Measurements from ENCODE around the gene POLR1B. TPM values are rescaled to one million over a fixed set of nuclear protein-coding genes. Genes with fewer than 3 reads are reported as not detected.
"Not testable (repeated sequence)": the region's sequence is repeated elsewhere in the genome, so short reads cannot be mapped to it uniquely, and the experiment has no call there.

The POLR1B gene, protein sequence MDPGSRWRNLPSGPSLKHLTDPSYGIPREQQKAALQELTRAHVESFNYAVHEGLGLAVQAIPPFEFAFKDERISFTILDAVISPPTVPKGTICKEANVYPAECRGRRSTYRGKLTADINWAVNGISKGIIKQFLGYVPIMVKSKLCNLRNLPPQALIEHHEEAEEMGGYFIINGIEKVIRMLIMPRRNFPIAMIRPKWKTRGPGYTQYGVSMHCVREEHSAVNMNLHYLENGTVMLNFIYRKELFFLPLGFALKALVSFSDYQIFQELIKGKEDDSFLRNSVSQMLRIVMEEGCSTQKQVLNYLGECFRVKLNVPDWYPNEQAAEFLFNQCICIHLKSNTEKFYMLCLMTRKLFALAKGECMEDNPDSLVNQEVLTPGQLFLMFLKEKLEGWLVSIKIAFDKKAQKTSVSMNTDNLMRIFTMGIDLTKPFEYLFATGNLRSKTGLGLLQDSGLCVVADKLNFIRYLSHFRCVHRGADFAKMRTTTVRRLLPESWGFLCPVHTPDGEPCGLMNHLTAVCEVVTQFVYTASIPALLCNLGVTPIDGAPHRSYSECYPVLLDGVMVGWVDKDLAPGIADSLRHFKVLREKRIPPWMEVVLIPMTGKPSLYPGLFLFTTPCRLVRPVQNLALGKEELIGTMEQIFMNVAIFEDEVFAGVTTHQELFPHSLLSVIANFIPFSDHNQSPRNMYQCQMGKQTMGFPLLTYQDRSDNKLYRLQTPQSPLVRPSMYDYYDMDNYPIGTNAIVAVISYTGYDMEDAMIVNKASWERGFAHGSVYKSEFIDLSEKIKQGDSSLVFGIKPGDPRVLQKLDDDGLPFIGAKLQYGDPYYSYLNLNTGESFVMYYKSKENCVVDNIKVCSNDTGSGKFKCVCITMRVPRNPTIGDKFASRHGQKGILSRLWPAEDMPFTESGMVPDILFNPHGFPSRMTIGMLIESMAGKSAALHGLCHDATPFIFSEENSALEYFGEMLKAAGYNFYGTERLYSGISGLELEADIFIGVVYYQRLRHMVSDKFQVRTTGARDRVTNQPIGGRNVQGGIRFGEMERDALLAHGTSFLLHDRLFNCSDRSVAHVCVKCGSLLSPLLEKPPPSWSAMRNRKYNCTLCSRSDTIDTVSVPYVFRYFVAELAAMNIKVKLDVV
- 21.1 TPM for total RNA-seq

DNA sequence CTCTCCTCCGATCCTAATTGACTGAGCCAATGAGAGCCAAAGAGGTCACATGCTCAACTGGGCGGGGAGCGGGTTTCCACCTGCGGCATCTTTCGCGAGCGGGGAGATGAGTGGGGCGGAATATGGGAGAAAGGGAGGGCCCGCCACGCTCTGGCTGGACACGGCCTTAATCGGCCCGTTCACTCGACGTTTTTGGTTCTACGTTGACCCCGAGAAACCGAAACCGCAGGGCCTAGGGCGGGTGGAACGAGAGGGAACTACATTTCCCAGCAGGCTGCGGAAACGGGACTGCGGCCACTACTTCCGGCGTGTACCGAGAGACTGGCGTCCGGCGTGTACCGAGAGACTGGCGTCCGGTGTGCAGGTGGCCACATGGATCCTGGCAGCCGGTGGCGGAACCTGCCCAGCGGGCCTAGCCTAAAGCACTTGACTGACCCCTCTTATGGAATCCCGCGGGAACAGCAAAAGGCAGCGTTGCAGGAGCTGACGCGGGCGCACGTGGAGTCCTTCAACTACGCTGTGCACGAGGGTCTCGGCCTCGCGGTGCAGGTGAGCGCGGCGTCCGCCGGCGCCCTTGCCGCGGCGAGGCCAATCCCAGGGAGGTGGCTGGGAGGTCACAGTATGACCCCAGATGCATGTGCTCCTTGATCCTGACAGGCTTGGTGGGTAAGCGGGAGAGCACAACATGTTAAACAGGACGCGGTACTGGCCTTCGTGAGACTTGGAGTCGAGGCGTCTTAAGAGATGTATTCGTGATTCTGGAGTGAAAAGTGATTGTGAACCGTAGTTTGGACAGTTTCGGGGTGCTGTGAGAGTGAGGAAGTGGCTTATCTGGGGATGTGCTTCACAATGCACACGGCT, at the start of gene POLR1B:
Gene POLR1B (plus strand): TSS at position 343 of the 861 bp plus-strand sequence. CDS start 30 bp downstream, at position 373.
- peak; percentile 92 for DNase-seq

DNA sequence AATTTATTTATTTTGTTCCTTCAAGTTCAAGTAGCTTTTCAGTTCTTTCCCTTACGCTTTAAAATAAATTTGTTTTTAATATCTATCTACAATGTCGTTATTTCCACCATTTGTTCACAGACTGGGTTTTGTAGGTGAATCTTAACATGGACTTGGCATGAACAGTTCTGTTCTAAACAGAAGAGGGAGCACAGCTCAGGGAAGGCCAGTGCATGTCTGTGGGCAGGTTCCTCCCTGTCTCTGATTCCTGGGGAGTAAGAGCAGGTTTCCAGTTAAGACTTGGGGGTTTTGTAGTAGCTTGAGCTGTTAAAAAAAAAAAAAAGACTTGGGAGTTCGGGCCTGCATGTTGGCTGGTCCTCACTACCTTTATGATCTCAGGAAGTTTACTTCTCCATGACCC, 49.2 kb upstream of the POLR1B start:
- no peak for DNase-seq

DNA sequence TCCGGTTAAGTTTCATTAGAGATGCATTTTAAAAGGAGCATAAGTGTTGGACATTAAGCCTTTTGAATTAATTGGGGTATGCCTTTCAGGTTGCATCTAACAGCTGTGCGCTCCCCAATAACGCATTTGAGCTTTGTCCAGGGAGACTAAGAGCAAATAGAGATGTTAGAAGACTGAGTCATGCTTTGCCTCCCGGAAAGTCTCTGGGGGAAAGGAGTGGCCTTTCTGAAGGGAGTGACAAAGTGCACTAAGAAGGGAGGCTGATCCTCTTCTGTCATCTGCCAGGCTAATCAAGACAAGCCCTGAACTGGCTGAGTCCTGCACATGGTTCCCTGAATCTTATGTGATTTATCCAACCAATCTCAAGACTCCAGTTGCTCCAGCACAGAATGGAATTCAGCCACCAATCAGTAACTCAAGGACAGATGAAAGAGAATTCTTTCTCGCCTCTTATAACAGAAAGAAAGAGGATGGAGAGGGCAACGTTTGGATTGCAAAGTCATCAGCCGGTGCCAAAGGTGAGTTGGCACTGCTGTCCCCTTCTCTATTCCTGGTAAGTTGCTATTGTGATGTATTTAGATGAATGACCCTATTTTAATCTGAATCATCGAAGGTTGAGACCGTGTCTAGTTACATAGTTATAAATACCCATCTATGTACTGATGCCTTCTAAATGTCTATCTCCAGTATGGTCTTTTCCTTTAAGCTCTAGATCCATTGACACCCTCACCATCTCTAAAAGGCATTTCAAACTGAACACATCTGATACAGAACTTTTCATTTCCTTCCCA, 48.2 kb upstream of the POLR1B start:
- DNase-seq, result peak; percentile 56

DNA sequence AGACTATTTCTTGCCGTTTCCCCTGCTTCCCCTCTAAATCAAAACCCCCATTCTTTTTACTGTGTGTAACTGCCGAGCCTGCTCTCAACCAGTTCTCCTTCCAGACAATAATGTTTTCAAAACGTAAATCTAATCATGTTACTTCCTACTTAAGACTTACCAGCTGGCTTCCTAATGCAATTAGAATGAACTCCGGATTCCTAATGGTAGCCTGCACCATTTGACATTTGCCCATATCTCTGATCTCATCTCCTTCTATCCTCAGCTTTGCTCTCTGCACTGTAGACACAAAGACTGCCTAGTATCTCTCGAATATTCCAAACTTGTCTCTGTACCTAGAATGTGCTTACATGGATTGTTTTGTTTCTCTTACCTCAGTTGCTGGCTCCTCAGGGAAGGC, 47.4 kb upstream of the POLR1B start:
- DNase-seq, result no peak

DNA sequence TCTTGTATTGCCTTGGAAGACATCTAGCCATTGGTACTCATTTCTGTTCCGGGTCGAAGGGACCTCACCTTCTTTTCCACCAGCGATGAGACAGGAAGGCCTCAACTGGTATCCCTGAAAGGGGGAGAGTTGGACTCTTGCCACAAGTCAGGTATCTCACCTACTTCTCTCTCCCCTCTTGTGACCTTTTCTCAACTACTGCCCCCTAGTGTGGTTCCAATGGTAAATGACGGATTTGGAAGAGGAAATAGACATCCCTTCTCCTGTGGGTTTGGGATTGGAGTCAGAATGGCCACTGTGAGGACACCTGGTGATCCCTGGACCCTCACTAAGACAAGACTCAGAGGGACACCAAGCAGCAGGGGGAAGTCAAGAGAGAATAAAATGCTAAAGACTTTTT, 46.4 kb upstream of the POLR1B start:
- not testable (repeated sequence) for DNase-seq

DNA sequence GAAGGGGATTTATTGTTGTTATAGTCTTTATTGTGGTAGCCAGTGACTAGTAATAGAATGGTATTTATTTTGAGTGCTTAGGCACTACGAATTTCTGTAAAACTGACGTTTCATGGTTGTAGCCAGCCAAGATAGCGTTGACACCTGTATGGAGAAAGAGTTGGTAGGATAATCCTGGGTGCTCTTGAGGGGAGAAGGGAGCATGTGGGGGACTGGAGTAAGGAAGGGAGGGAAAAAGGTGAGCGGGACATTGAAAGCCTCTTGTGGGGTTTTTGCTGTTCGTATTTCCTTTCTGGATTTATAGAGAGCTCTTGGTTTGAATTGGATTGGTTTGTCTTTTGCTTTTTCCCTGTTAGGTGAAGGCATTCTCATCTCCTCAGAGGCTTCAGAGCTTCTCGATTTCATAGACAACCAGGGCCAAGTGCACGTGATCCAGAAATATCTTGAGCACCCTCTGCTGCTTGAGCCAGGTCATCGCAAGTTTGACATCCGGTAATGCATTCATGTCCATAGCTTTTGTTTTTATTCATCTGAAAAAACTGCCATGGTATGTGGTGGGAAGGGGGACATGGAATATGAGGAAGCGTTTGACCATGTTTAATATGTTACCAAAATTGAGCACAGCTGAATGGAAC, 41.3 kb upstream of the POLR1B start:
- DNase-seq, result peak; percentile 26

DNA sequence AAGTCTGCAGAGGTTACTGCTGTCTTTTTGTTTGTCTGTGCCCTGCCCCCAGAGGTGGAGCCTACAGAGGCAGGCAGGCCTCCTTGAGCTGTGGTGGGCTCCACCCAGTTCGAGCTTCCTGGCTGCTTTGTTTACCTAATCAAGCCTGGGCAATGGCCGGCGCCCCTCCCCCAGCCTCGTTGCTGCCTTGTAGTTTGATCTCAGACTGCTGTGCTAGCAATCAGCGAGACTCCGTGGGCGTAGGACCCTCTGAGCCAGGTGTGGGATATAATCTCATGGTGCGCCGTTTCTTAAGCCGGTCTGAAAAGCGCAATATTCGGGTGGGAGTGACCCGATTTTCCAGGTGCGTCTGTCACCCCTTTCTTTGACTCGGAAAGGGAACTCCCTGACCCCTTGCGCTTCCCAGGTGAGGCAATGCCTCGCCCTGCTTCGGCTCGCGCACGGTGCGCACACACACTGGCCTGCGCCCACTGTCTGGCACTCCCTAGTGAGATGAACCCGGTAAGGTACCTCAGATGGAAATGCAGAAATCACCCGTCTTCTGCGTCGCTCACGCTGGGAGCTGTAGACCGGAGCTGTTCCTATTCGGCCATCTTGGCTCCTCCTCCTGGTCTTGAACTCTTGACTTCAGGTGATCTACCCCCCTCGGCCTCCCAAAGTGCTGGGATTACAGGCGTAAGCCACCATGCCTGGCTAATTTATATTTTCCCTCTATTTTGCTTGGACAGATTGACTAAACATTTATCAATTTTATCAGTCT, 32.8 kb upstream of the POLR1B start:
- not testable (repeated sequence) for DNase-seq

DNA sequence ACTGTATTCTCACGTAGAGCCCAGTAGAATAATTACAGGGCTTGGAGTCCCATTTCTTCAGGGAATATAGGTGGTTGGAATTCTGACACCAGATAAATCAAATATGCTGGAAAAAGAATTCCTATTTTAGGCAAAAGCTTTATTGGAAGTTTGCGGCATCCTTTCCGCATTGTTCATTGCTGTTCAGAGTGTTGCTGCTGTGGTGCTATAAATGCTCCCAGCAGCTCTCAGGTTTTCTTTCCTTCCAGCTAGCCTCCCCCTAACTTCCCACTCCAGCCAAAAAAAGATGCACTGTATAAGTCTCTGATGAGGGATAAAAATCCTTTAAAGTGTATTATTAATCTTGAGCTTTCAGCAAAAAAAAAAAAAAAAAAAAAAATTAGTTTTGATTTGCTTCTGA, 25.5 kb upstream of the POLR1B start:
- no peak for DNase-seq

DNA sequence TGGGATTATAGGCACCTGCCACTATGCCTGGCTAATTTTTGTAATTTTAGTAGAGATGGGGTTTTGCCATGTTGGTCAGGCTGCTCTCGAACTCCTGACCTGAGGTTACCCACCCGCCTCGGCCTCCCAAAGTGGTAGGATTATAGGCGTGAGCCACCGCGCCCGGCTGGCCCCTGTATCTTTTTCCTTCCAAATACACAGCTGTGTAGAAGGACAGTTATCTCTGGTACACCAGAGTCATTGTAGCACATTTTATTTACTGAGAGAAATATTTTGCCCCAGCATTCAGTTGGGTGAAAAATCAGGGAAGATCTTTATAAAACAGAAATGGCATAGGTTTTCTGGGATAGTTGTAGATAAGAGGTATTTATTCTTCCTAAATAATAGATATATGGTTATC, 23.5 kb upstream of the POLR1B start:
- DNase-seq, result no peak

DNA sequence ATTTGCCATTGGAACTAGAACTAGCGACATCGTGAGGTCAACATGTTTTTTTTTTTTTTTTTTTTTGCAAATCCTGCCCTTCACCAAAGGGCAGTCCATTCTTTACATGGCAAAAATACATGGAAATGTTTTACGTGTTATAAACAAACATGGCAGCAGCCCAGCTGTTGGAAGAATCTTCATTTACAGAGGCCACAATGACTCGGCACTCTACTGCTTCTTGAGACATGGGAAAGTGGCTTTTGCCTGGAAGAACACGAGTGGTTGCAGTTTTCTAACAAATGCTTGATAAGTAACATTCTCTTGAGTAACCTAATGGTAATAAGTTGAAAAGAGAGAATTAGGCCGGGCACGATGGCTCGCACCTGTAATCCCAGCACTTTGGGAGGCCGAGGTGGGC, 22.8 kb upstream of the POLR1B start:
- DNase-seq, result no peak

DNA sequence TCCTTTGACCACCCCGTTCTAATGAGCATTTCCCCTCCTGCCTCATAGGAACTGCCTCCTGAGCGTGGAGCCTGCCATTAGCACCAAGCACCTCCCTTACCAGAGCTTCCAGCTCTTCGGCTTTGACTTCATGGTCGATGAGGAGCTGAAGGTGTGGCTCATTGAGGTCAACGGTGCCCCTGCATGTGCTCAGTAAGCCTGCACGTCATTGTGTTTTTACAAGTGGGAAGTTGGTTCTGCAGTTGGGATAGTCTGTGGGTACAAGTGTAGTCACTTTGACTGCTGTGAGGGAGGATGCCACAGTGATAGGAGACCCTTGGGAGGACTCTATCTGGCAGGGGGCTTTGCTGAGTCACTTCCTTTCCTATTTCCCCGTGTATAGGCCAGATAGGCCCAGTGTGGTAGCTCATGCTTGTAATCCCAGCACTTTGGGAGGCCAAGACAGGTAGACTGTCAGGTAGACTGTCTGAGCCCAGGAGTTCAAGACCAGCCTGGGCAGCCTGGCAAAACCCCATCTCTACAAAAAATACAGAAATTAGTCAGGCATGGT, 22.0 kb upstream of the POLR1B start:
- DNase-seq, result no peak

DNA sequence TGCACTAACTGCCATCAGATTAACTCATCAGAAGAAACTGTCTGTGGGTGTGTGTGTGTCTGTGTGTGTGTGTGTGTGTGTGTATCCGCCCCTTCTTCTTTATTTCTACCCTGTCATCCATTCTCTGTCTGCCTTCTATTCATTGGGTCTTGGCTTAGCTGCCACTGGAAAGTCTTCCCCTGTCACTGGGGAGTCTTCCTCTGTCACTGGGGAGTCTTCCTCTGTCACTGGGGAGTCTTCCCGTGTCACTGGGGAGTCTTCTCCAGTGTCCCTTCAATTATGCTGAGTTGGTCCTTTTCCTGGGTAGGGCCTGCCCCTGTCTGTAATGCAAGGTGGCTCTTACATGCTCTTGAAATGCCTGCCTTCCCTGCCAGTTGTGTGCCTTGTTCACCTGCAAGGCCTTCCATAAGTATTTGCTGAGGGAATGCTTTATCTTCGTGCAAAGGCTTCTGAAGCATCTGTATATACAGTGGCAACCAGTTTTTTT, 18.9 kb upstream of the POLR1B start:
- DNase-seq, result no peak

DNA sequence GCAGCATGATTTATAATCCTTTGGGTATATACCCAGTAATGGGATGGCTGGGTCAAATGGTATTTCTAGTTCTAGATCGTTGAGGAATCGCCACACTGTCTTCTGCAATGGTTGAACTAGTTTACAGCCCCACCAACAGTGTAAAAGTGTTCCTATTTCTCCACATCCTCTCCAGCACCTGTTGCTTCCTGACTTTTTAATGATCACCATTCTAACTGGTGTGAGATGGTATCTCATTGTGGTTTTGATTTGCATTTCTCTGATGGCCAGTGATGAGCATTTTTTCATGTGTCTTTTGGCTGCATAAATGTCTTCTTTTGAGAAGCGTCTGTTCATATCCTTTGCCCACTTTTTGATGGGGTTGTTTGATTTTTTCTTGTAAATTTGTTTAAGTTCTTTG, 18.0 kb upstream of the POLR1B start:
- not testable (repeated sequence) for DNase-seq

DNA sequence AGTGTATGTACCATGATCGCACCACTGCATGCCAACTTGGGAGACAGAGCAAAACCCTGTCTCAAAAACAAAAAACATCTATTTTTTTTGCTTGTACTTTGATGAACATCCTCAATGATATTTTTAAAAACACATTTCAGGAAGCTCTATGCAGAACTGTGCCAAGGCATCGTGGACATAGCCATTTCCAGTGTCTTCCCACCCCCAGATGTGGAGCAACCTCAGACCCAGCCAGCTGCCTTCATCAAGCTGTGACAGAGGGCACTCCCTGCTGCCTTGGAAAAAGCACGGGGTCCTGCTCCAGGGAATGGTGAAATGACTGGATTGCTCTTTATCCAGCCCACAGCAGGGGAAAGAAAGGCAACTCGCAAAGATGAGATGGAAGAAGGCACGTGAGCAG, 13.7 kb upstream of the POLR1B start:
- no peak for DNase-seq

DNA sequence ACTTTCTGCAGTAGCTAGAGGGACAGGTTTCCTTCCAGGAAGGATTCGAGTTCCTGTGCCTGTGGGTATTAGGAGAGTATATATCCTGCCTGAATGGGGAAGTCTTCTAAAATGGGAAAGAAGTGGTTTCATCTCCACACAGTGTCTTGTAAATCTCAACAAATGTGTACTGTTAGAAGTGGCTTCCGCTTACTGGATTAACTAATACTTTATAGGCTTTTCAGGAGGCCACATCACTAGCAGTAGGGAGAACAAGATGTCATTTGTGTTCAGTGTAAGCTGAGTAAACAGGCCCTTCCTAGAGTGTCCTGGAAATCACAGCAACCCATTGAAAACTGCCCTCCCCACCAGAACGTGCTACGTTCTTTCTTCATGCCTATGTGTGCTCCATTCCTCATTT, 12.5 kb upstream of the POLR1B start:
- DNase-seq, result peak; percentile 9

DNA sequence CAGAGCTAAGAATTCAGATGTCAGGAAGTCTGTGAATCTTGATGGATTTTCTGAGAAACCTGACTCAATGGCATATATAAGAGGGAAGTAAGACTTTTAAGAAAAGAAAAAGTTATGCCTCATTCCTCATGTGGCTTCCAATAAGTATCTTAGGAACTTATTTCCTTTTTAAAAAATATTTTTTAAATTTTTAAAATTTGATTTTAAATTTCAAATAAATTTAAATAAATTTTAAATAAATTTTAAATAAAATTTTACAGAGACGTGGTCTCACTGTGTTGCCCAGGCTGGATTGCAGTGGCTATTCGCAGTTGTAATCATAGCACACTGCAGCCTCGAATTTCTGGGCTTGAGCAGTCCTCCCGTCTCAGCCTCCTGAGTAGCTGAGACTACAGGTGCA, 11.5 kb upstream of the POLR1B start:
- DNase-seq, result no peak

DNA sequence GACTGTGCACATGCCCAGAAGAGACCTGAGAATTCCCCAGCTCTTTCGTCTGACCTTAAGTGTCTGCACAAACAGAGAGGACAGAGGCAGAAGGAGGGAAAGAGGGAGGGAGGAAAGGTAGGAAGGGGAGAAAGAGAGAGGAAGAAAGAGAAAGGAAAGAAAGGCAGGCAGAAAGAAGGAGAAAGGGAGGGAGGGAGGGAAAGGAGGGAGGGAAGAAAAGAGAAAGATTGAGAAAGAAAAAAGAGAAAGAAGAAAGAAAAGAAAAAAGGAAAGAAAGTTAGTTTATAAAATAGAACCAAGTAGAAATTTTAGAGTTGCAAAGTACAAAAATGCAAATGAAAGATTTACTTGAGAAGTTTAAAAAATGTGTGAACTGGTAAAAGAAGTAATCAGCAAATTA, 7.4 kb upstream of the POLR1B start:
- DNase-seq, result no peak

DNA sequence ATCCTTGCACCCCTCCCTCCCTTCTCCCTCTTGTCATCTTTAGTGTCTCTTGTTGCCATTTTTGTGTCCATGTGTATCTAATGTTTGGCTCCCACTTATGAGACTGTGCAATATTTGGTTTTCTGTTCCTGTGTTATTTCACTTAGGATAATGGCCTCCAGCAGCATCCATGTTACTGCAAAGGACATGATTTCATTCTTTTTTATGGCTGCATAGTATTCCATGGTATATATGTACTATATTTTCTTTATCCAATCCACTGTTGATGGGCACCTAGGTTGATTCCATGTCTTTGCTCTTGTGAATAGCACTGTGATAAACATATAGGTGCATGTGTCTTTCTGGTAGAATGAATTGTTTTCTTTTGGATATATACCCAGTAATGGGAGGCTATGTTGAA, 5.6 kb upstream of the POLR1B start:
- DNase-seq, result not testable (repeated sequence)

DNA sequence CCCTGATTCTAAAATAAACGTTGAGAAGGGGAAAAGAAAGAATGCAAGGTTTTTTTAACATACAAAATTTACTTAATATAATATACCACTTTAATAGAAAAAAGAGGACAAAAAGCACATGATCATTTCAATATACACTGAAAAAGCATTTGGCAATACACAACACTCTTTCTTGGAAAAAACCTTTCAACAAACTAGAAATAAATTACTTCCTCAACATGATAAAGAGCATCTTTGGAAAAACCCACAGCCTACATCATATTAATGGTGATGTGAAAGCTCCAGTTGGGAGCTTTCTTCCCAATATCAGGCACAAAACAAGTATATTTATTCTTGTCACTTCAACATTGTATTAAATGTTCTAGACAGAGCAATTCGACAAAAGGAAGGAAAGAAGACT, 3.0 kb upstream of the POLR1B start:
- no peak for DNase-seq

All from tongue (tissue), 2 donors.